Measurements from ENCODE around the gene MPZL2.

The MPZL2 gene

GRCh38 chr11:118306556-118306955, 42.5 kb upstream of the MPZL2 start:
- no peak for DNase-seq (ENCODE audit: low read depth, low spot score)
- in situ Hi-C loops (cut with HindIII; ENCODE audit: low sequenced_read_pairs), result no loop called here

GRCh38 chr11:118305726-118306125, 41.6 kb upstream of the MPZL2 start:
- no peak for TF ChIP-seq CTCF (IDR thresholded peaks at IDR 0.05; ENCODE audit: low read depth, low read length)
- H3K4me3 ChIP-seq (ENCODE audit: low read depth, low read length), result no peak overlapping the region
- in situ Hi-C loops (cut with HindIII; ENCODE audit: low sequenced_read_pairs), result no loop called here
- no peak for DNase-seq (ENCODE audit: low read depth, low spot score)

More at GRCh38 chr11:118306556-118306955, 42.5 kb upstream of the MPZL2 start:
- no peak for TF ChIP-seq CTCF (IDR thresholded peaks at IDR 0.05; ENCODE audit: low read depth, low read length)
- H3K4me3 ChIP-seq (ENCODE audit: low read depth, low read length), result no peak overlapping the region

GRCh38 chr11:118304568-118305248, 40.6 kb upstream of the MPZL2 start, which contains the start of gene CD3E:
Gene CD3E (plus strand): TSS chr11:118304730. CDS start chr11:118304953, 223 bp downstream.
- TF ChIP-seq CTCF (IDR thresholded peaks at IDR 0.05; ENCODE audit: low read depth, low read length), result no peak
- H3K4me3 ChIP-seq (ENCODE audit: low read depth, low read length), result no peak within 1 kb of the TSS
- in situ Hi-C loops (cut with HindIII; ENCODE audit: low sequenced_read_pairs), result no loop called here
- no peak for DNase-seq (ENCODE audit: low read depth, low spot score)

GRCh38 chr11:118304227-118304567, 40.1 kb upstream of the MPZL2 start:
- DNase-seq (ENCODE audit: low read depth, low spot score), result no peak
- no peak overlapping the region for H3K4me3 ChIP-seq (ENCODE audit: low read depth, low read length)
- in situ Hi-C loops (cut with HindIII; ENCODE audit: low sequenced_read_pairs), result no loop called here
- no peak for TF ChIP-seq CTCF (IDR thresholded peaks at IDR 0.05; ENCODE audit: low read depth, low read length)

- no peak for TF ChIP-seq CTCF (IDR thresholded peaks at IDR 0.05; ENCODE audit: low read depth, low read length)
- no peak for DNase-seq (ENCODE audit: low read depth, low spot score)
- in situ Hi-C loops (cut with HindIII; ENCODE audit: low sequenced_read_pairs), result no loop called here
- no peak overlapping the region for H3K4me3 ChIP-seq (ENCODE audit: low read depth, low read length)
Measured at GRCh38 chr11:118301600-118302195, 37.6 kb upstream of the MPZL2 start.

GRCh38 chr11:118295815-118296454, 31.8 kb upstream of the MPZL2 start:
- peak; percentile 6 for DNase-seq (ENCODE audit: low read depth, low spot score)
- in situ Hi-C loops (cut with HindIII; ENCODE audit: low sequenced_read_pairs), result no loop called here
- H3K4me3 ChIP-seq (ENCODE audit: low read depth, low read length), result no peak overlapping the region

More at GRCh38 chr11:118295815-118296454, 31.8 kb upstream of the MPZL2 start:
- TF ChIP-seq CTCF (IDR thresholded peaks at IDR 0.05; ENCODE audit: low read depth, low read length), result peak; percentile 57

All from astrocyte of the spinal cord (primary cell).